Esophagus squamous epithelium (tissue), 5 donors: ENCODE measurements around the gene LSG1. TPM values are rescaled to one million over a fixed set of nuclear protein-coding genes. Genes with fewer than 3 reads are reported as not detected.
A peak's percentile ranks its signal among the peaks of the same experiment; 100 is the strongest.

Source experiments
- DNase-seq: peaks from one replicate; lab custom pipeline; 2025; lab: John Stamatoyannopoulos, UW
- H3K27ac ChIP-seq, 4 donors: fragments of 200-600 bp; sonication (generic); one replicate each; pipeline ENCODE4 v1.5.1; 2016 to 2019; ENCODE audit warnings: mild to moderate bottlenecking in 1 of 4
- H3K27me3 ChIP-seq, 4 donors: fragments of 200-600 bp; sonication (generic); 1 replicate in 3 of 4; 2 replicates in 1 of 4; pipeline versions ENCODE4 v1.5.1 to v1.6.0; 2017 to 2021; ENCODE audit warnings: antibody characterized with exemption in 1 of 4
- H3K36me3 ChIP-seq, 3 donors: fragments of 200-600 bp; sonication (generic); one replicate each; pipeline ENCODE4 v1.5.1; 2016 to 2019
- H3K4me1 ChIP-seq, 3 donors: fragments of 200-600 bp; sonication (generic); one replicate each; pipeline ENCODE4 v1.5.1; 2017 to 2019
- H3K4me3 ChIP-seq, 4 donors: fragments of 200-600 bp; sonication (generic); 1 replicate in 3 of 4; 2 replicates in 1 of 4; pipeline ENCODE4 v1.5.1; 2016 to 2019; ENCODE audit warnings: mild to moderate bottlenecking in 2 of 4, moderate library complexity in 1 of 4
- H3K9me3 ChIP-seq, 3 donors: fragments of 200-600 bp; sonication (generic); one replicate each; pipeline ENCODE4 v1.5.1; 2016 to 2019
- POLR2A ChIP-seq, 4 donors: fragments of 450-650 bp; IDR thresholded peaks; one replicate each; pipeline ENCODE4 v1.6.1; 2017; ENCODE audit warnings: antibody characterized with exemption in 4 of 4, mild to moderate bottlenecking in 4 of 4, moderate library complexity in 3 of 4
- WGBS, 2 donors: methylation state at CpG; one replicate each; pipeline ENCODE4 v1.1.5; 2018; 5-methylcytosine and 5-hydroxymethylcytosine counted together
- intact Hi-C: fragments of 100-400 bp; cut with DNase I; formaldehyde crosslinking; loops from one replicate; pipeline ENCODE4 v1.15.0; 2022
- total RNA-seq, 4 donors: library from RNA; depleted of rRNA; stranded (reverse); fragments of >200 nt; gene quantifications; one replicate each; pipeline ENCODE4 v1.1.0, GENCODE V29; 2016
- TF ChIP-seq, protein P1 (sequence below), 6 experiments: fragments of 450-650 bp in 4 of 6; fragments of 200-600 bp in 2 of 6; sonication (generic) in 2 of 6; IDR thresholded peaks; one replicate each; pipeline ENCODE4 v1.5.1; 2016 to 2019; ENCODE audit warnings: antibody characterized with exemption in 6 of 6, mild to moderate bottlenecking in 4 of 6, moderate library complexity in 4 of 6
- donor health status: DM: yes; HTN: yes; CAD: no.

The LSG1 gene
- total RNA-seq, 4 donors from 2014 or later, result 25.6 to 42.0 (median 30.4) TPM

DNA sequence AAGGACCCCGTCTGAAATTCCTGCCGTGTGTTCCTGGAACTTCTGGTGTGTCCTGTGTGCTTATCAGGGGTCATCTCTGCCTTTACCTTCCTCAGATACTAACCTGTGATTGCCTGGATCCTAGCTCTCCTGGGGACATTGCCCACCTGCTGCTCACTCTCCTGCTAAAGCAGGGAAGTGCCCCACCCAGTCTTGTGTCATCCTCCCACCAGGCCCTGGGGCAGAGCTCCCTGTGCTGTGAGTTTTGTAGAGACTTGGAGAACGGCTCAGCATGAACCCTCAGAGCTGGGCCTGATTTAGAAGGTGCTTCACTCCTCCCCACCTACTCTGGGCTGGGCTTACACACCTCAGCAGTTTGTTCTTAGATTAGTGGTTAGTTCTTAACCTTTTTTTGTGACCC is 34.9 kb downstream of the LSG1 start:
- no peaks in the 10 kb centered on the region for H3K9me3 ChIP-seq
- intact Hi-C loops, result no loop called here
- peaks cover 7 to 31% (median 15%) of the 10 kb centered on the region in 3 donors for H3K36me3 ChIP-seq
- TF ChIP-seq, protein P1, sequence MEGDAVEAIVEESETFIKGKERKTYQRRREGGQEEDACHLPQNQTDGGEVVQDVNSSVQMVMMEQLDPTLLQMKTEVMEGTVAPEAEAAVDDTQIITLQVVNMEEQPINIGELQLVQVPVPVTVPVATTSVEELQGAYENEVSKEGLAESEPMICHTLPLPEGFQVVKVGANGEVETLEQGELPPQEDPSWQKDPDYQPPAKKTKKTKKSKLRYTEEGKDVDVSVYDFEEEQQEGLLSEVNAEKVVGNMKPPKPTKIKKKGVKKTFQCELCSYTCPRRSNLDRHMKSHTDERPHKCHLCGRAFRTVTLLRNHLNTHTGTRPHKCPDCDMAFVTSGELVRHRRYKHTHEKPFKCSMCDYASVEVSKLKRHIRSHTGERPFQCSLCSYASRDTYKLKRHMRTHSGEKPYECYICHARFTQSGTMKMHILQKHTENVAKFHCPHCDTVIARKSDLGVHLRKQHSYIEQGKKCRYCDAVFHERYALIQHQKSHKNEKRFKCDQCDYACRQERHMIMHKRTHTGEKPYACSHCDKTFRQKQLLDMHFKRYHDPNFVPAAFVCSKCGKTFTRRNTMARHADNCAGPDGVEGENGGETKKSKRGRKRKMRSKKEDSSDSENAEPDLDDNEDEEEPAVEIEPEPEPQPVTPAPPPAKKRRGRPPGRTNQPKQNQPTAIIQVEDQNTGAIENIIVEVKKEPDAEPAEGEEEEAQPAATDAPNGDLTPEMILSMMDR (IDR thresholded peaks at IDR 0.05), result no peak
- TF ChIP-seq POLR2A (IDR thresholded peaks at IDR 0.05), result no peak
- H3K4me3 ChIP-seq, result no peak overlapping the region
- no peak for DNase-seq
- no peaks in the 10 kb centered on the region for H3K27me3 ChIP-seq
- WGBS, 2 donors, result 56 to 67% methylated on average over 3 of the region's 3 CpGs
- no peak overlapping the region for H3K27ac ChIP-seq
- peaks cover 3 to 25% (median 3%) of the 10 kb centered on the region in 3 donors for H3K4me1 ChIP-seq

DNA sequence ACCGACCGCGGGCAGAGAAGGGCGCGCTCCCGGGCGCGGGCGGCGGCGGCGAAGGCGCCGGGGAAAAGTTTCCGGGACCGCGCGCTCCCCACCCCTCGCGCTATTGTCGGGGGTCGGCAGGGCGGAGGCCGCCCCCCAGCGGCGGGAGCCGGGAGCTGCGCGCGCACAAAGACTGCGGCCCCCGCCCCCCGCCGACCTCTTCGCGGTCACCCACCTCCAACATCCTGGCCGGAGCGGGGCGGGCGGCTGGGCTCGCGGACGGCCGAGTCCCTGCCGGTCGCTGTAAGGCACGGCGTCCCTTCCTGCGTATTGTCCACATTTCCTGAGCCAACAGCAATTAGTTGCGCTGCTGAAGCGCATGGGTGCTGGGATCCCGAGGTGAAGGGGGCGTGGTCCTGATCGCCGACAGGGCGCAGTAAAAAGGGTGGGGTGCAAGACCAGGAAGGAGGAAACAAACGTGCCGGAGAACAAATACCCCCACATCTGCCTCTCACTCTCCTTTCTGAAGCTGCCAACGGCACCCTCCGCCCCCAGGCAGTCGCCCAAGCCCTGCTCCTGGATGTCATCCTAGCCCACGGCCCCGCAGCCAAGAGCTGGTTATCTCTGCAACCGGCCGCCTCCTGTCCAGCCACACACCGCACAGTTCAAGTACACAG is 38.5 kb downstream of the LSG1 start, which contains the start of gene TMEM44:
Gene TMEM44, minus strand, starts transcription at position 71 of the 656 bp plus-strand sequence. CDS start 204 bp downstream, outside the sequence.
- Histone ChIP-seq H3K27me3 (no peaks in the 10 kb centered on the region), H3K4me3 (peak within 1 kb of the TSS; percentile 60 to 77 (median 69)), H3K4me1 (peaks cover 3 to 23% (median 3%) of the 10 kb centered on the region in 3 donors), H3K27ac (peak within 1 kb of the TSS; percentile 76 to 90 (median 86)), H3K36me3 (peaks cover 0 to 13% (median 0%) of the 10 kb centered on the region in 3 donors), H3K9me3 (no peaks in the 10 kb centered on the region)
- intact Hi-C loops, result no loop called here
- DNase-seq, result no peak
- TF ChIP-seq POLR2A (IDR thresholded peaks at IDR 0.05), result peak in 1 of 4 donors; percentile 35
- TF ChIP-seq, protein P1 (IDR thresholded peaks at IDR 0.05), result peak; percentile 45 to 79 (median 66)
- 1 to 2% methylated on average over 8 to 11 of the region's 66 CpGs for WGBS, 2 donors

DNA sequence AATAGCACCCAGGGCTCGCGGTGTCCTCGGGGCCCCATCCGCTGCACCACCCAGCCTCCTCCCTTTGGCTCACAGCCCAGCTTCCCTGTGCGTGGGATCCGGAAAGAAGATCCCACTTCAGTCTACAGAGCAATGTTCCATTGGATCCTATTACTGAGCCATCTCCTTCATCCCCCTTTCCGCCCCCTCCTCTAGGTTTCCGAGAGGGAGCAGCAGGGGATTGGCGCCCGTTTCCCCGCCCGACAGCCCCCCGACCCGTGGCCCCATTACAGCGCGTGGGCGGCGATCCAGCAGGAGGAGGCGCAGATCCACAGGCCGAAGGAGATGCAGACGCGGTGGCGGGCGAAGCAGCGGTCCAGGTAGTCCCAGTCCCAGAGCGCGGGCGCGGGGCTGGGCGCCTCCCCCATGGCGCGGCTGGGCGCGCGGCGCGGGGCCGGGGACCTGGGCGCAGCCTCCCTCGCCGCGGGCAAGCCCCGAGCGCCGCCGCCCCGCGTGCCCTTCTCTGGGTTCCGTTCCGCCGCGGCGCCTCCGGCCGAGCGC is 39.1 kb downstream of the LSG1 start:
- 0% methylated on average over 7 of the region's 56 CpGs; no CpG with 5 or more reads in 1 of the 2 donors for WGBS, 2 donors
- Histone ChIP-seq H3K4me1 (peaks cover 3 to 23% (median 3%) of the 10 kb centered on the region in 3 donors), H3K9me3 (no peaks in the 10 kb centered on the region), H3K4me3 (peak overlapping the region; percentile 60 to 77 (median 69)), H3K27me3 (no peaks in the 10 kb centered on the region), H3K36me3 (peaks cover 0 to 19% (median 0%) of the 10 kb centered on the region in 3 donors), H3K27ac (peak overlapping the region; percentile 76 to 90 (median 86))
- intact Hi-C loops, result no loop called here
- DNase-seq, result no peak
- TF ChIP-seq, protein P1 (IDR thresholded peaks at IDR 0.05), result no peak
- no peak for TF ChIP-seq POLR2A (IDR thresholded peaks at IDR 0.05)

DNA sequence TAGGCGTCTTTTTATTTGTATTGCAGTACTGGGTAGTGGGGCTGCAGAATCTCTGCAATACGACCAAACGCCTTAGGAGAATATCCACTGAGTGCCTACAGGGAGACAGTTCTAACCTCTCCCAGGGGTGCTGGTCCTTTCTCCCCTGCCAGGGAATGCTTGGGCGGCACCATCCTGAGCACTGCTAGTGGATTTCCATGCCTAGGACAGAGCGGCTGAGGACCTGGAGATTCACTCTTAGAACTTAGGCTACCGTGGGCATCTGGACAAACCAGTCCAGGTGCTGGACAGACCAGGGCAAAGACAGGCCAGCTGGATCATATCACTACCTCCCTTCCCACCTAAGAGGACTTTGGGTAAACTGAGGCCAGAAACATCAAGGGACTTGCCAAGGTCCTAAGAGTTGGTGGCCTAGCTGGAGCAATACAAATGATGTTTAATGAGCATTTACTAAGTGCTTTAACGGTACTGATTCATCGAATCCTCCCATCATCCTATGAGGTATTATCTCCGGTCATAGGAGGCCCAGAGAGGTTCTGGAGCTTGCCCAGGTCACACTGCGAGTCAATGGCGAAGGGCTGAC is 39.7 kb downstream of the LSG1 start:
- intact Hi-C loops, result no loop called here
- 38 to 55% methylated on average over 1 to 11 of the region's 11 CpGs for WGBS, 2 donors
- DNase-seq, result no peak

More for the DNA sequence above, 39.7 kb downstream of the LSG1 start:
- H3K4me1 ChIP-seq, result peaks cover 3 to 20% (median 3%) of the 10 kb centered on the region in 3 donors
- TF ChIP-seq, protein P1 (IDR thresholded peaks at IDR 0.05), result no peak
- TF ChIP-seq POLR2A (IDR thresholded peaks at IDR 0.05), result no peak
- no peaks in the 10 kb centered on the region for H3K9me3 ChIP-seq
- H3K27me3 ChIP-seq, result no peaks in the 10 kb centered on the region
- H3K4me3 ChIP-seq, result peak overlapping the region; percentile 60 to 77 (median 69)
- H3K27ac ChIP-seq, result peak overlapping the region; percentile 69 to 90 (median 82)
- peaks cover 0 to 25% (median 0%) of the 10 kb centered on the region in 3 donors for H3K36me3 ChIP-seq
